Kidney (tissue), 14 donors: ENCODE data around the gene UBE2J1. TPM values are rescaled to one million over a fixed set of nuclear protein-coding genes. Genes with fewer than 3 reads are reported as not detected.
"Not testable (repeated sequence)": the region's sequence is repeated elsewhere in the genome, so short reads cannot be mapped to it uniquely, and the experiment has no call there.

Experiments used
- DNase-seq, 5 donors: peaks; one replicate each; pipeline ENCODE4 v3.0.0-alpha.2; 2013 to 2020
- FAIRE-seq: peaks from 2 replicates; lab custom pipeline; 2012; peaks lifted over from hg19 to GRCh38; lab: Jason Lieb, UNC
- H3K27ac ChIP-seq, 2 donors: one replicate each; pipeline ENCODE4 v1.7.0; 2013; ENCODE audit warnings: low read depth in 2 of 2, low read length in 2 of 2, inconsistent platforms in 1 of 2
- H3K27me3 ChIP-seq: one replicate; pipeline ENCODE4 v1.7.1; 2013; ENCODE audit warnings: low read length, inconsistent platforms; ENCODE audit not compliant: control insufficient read depth, insufficient read depth
- H3K36me3 ChIP-seq, 3 donors: one replicate each; pipeline versions ENCODE4 v1.7.0 to v1.7.1; 2013; ENCODE audit warnings: low read length in 3 of 3, control low read depth in 1 of 3, inconsistent platforms in 1 of 3; ENCODE audit not compliant: insufficient read depth in 3 of 3, control insufficient read depth in 2 of 3
- H3K4me1 ChIP-seq, 3 donors: one replicate each; pipeline versions ENCODE4 v1.7.0 to v1.7.1; 2013; ENCODE audit warnings: low read length in 3 of 3, inconsistent platforms in 1 of 3, low read depth in 1 of 3; ENCODE audit not compliant: control insufficient read depth in 2 of 3, insufficient read depth in 2 of 3
- H3K4me3 ChIP-seq, 3 donors: one replicate each; pipeline versions ENCODE4 v1.7.0 to v1.8.1; 2013; ENCODE audit warnings: low read length in 3 of 3, control low read depth in 1 of 3, inconsistent platforms in 1 of 3
- H3K9ac ChIP-seq, 3 donors: one replicate each; pipeline versions ENCODE4 v1.7.0 to v1.7.1; 2013; ENCODE audit warnings: low read length in 3 of 3, control low read depth in 1 of 3, inconsistent platforms in 1 of 3
- H3K9me3 ChIP-seq, 3 donors: one replicate each; pipeline versions ENCODE4 v1.7.0 to v1.7.1; 2013; ENCODE audit warnings: low read length in 3 of 3, control low read depth in 1 of 3, inconsistent platforms in 1 of 3; ENCODE audit not compliant: control insufficient read depth in 2 of 3, insufficient read depth in 1 of 3
- intact Hi-C: fragments of 100-400 bp; cut with DNase I; formaldehyde crosslinking; loops from one replicate; pipeline ENCODE4 v1.11.1; 2022
- polyA plus RNA-seq: library from polyadenylated mRNA; stranded (reverse); fragments of 350-450 nt; fragmentation: Illumina TruSeq; extraction: RNeasy Lipid Tissue Mini Kit (QIAGEN cat#74804); gene quantifications from one replicate; pipeline ENCODE4 v1.2.3, GENCODE V29; 2014; ENCODE audit warnings: low read depth, low replicate concordance; ENCODE audit not compliant: insufficient read depth
- total RNA-seq: library from RNA; stranded (reverse); fragmentation: NEBNext Ultra II Directional; extraction: Animal tissue kit (Norgen Biotek cat#: 25700); gene quantifications from one replicate; pipeline ENCODE4 v1.2.1, GENCODE V29; 2021
- TF ChIP-seq, protein P1 (sequence below): IDR thresholded peaks from 3 replicates; pipeline ENCODE4 v1.5.1; 2012; ENCODE audit warnings: mild to moderate bottlenecking, moderate library complexity, borderline replicate concordance; ENCODE audit not compliant: insufficient read depth; ENCODE audit errors: extremely low read depth
- donor health status: control.
- donor health status: control.
- donor health status: control.
- donor health status: control.
- donor health status: control.
- donor health status: DM: yes; HTN: yes; CAD: no.
- donor health status: Normal renal cell carcinoma (clear cell type).

The UBE2J1 gene
- total and polyA plus RNA-seq, 2 donors from 2014 or later, result 22.8 to 47.3 TPM

DNA sequence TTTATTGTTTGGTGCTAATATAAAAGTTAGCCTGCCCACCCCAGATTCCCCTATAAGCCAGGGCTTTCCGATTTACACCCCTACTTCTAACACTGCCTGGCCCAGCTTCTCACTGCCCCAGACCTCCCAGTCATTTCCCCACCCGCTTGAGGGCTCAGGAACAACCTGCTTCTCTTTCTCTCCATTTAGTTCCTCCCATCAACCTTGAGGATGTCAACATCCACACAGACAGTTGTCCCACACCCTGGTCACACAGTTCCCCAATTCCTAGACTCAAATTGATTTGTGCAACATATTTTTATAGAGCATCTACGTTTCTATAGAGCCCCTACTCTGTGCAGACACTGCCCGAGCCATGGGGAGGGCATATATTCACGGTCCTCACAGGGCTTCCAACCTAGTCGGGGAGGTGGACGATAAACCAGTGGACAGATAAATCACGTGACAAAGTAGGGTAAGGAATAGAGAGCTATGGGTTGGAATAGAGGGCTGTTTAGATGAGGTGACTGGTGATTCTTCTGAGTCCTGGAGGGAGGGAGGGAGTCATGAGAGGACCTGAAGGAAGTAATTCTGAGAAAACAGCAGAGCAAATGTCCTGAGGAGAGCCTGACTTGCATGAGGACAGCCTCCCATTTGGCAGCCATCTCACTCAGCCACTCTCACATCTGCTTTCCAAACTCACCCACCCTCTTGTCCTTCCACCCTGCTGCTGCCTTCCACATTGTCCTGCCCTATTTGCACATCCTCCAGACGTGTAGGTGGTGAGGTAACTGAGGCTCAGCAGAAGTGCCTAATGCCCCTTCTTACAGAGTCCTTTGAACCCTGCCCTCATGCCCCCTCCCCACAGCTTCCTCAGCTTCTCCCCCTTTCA, 43.8 kb downstream of the UBE2J1 start:
- Histone ChIP-seq H3K36me3 (no peaks in the 10 kb centered on the region), H3K9ac (no peak overlapping the region), H3K9me3 (no peaks in the 10 kb centered on the region), H3K27ac (no peak overlapping the region), H3K4me3 (no peak overlapping the region), H3K27me3 (no peaks in the 10 kb centered on the region), H3K4me1 (peaks cover 0 to 13% (median 13%) of the 10 kb centered on the region in 3 donors)
- intact Hi-C loops, result no loop called here
- DNase-seq (no peak), FAIRE-seq (no peak)
- TF ChIP-seq, protein P1, sequence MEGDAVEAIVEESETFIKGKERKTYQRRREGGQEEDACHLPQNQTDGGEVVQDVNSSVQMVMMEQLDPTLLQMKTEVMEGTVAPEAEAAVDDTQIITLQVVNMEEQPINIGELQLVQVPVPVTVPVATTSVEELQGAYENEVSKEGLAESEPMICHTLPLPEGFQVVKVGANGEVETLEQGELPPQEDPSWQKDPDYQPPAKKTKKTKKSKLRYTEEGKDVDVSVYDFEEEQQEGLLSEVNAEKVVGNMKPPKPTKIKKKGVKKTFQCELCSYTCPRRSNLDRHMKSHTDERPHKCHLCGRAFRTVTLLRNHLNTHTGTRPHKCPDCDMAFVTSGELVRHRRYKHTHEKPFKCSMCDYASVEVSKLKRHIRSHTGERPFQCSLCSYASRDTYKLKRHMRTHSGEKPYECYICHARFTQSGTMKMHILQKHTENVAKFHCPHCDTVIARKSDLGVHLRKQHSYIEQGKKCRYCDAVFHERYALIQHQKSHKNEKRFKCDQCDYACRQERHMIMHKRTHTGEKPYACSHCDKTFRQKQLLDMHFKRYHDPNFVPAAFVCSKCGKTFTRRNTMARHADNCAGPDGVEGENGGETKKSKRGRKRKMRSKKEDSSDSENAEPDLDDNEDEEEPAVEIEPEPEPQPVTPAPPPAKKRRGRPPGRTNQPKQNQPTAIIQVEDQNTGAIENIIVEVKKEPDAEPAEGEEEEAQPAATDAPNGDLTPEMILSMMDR, result no peak

DNA sequence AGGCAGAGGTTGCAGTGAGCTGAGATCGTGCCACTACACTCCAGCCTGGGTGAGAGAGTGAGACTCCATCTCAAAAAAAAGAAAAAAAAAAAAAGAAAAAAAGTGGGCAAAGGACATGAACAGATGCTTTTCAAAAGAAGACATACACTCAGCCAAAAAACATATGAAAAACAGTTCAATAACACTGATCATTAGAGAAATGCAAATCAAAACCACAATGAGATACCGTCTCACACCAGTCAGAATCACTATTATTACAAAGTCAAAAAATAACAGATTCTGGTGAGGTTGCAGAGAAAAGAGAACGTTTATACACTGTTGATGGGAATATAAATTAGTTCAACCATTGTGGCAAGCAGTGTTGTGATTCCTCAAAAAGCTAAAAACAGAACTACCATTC, 48.0 kb downstream of the UBE2J1 start:
- H3K4me3 ChIP-seq, FAIRE-seq, H3K4me1 ChIP-seq, H3K9me3 ChIP-seq, H3K36me3 ChIP-seq, H3K27me3 ChIP-seq, H3K27ac ChIP-seq, intact Hi-C loops, H3K9ac ChIP-seq, DNase-seq: not testable (repeated sequence)

DNA sequence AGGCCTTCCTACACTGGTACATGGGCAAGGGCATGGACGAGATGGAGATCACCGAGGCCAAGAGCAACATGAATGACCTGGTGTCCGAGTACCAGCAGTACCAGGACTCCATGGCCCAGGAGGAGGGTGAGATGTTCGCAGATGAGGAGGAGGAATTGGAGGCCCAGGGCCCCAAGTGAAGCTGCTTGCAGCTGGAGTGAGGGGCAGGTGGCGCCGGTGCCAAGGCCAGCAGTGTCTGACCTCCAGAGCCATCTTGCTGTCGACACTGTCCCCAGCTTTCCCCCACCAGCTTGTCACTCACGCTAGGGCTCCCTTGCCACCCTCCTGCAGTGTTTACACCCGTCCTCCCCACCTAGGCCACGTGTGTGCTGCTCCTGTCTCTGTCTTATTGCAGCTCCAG, 49.6 kb downstream of the UBE2J1 start:
- TF ChIP-seq, protein P1, result no peak
- Histone ChIP-seq H3K36me3 (no peaks in the 10 kb centered on the region), H3K4me3 (no peak overlapping the region), H3K4me1 (peaks cover 0 to 3% (median 0%) of the 10 kb centered on the region in 3 donors), H3K27me3 (no peaks in the 10 kb centered on the region), H3K27ac (no peak overlapping the region), H3K9me3 (no peaks in the 10 kb centered on the region), H3K9ac (no peak overlapping the region)
- FAIRE-seq (no peak), DNase-seq (no peak)
- intact Hi-C loops, result no loop called here

DNA sequence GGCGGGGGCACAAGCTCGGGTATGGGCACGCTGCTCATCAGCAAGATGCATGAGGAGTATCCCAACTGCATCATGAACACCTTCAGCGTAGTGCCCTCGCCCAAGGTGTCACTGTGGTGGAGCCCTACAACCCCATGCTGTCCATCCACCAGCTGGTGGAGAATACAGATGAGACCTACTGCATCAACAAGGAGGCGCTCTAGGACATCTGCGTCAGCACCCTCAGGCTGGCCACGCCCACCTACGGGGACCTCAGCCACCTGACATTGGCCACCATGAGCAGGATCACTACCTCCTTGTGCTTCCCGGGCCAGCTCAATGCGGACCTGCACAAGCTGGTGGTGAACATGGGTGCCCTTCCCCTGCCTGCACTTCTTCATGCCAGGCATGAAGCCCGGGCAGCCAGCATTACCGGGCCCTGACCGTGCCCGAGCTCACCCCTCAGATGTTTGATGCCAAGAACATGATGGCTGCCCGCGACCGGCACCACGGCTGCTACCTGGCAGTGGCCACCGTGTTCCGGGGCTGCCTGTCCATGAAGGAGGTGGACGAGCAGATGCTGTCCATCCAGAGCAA, 50.2 kb downstream of the UBE2J1 start:
- no peaks in the 10 kb centered on the region for H3K36me3 ChIP-seq
- H3K27me3 ChIP-seq, result no peaks in the 10 kb centered on the region
- H3K9me3 ChIP-seq, result no peaks in the 10 kb centered on the region
- intact Hi-C loops, result no loop called here
- DNase-seq (no peak), FAIRE-seq (no peak)
- no peak overlapping the region for H3K4me3 ChIP-seq
- TF ChIP-seq, protein P1, result no peak
- peaks cover 0 to 3% (median 0%) of the 10 kb centered on the region in 3 donors for H3K4me1 ChIP-seq
- no peak overlapping the region for H3K9ac ChIP-seq
- no peak overlapping the region for H3K27ac ChIP-seq
